SU-DHL-6 (cell line): Measurements from ENCODE around the gene CLEC16A.

Experiments
- EZH2phosphoT487 ChIP-seq: fragments of 200-600 bp; sonication (generic), shearing (Covaris generic); conservative IDR thresholded peaks from 2 replicates; pipeline ENCODE4 v1.6.1; 2018; ENCODE audit warnings: mild to moderate bottlenecking, antibody characterized with exemption, low read length, moderate library complexity, mixed read lengths
- TF ChIP-seq, protein P1 (sequence below): fragments of 200-600 bp; sonication (generic); IDR thresholded peaks from one replicate; pipeline ENCODE4 v1.5.1; 2017; ENCODE audit warnings: antibody characterized with exemption, mild to moderate bottlenecking, low read length, moderate library complexity; ENCODE audit not compliant: insufficient read depth, poor library complexity, severe bottlenecking

DNA sequence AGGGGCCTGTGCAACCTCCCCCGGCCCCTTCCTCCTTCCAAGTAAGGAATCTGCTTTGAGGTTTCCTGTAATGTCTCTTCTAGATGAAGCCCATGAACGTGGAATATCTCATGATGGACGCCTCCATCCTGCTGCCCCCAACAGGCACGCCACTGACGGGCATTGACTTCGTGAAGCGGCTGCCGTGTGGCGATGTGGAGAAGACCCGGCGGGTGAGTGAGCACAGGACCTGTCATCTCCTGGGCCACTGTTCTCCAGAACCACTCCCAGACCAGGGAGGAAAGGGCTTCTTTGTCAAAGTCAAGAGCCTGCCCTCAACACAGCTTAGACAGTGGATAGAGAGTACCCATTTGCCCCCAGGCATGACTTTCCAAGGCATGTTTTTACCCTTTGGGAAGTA lies 107.1 kb downstream of the CLEC16A start:
- TF ChIP-seq, protein P1, sequence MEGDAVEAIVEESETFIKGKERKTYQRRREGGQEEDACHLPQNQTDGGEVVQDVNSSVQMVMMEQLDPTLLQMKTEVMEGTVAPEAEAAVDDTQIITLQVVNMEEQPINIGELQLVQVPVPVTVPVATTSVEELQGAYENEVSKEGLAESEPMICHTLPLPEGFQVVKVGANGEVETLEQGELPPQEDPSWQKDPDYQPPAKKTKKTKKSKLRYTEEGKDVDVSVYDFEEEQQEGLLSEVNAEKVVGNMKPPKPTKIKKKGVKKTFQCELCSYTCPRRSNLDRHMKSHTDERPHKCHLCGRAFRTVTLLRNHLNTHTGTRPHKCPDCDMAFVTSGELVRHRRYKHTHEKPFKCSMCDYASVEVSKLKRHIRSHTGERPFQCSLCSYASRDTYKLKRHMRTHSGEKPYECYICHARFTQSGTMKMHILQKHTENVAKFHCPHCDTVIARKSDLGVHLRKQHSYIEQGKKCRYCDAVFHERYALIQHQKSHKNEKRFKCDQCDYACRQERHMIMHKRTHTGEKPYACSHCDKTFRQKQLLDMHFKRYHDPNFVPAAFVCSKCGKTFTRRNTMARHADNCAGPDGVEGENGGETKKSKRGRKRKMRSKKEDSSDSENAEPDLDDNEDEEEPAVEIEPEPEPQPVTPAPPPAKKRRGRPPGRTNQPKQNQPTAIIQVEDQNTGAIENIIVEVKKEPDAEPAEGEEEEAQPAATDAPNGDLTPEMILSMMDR = no peak
- no peak for TF ChIP-seq EZH2phosphoT487
